Activated CD8-positive, alpha-beta memory T cell treated with anti-CD3 and anti-CD28 coated beads, Interleukin-2, amount 50 U/mL, for 1 hour (primary cell): ENCODE results near the gene NHLH1.
"Not testable (repeated sequence)": the region's sequence is repeated elsewhere in the genome, so short reads cannot be mapped to it uniquely, and the experiment has no call there.

Experiments used
- DNase-seq: peaks from one replicate; pipeline ENCODE4 v3.0.0-alpha.2; 2020; ENCODE audit errors: extremely low read depth

NHLH1 gene

DNA sequence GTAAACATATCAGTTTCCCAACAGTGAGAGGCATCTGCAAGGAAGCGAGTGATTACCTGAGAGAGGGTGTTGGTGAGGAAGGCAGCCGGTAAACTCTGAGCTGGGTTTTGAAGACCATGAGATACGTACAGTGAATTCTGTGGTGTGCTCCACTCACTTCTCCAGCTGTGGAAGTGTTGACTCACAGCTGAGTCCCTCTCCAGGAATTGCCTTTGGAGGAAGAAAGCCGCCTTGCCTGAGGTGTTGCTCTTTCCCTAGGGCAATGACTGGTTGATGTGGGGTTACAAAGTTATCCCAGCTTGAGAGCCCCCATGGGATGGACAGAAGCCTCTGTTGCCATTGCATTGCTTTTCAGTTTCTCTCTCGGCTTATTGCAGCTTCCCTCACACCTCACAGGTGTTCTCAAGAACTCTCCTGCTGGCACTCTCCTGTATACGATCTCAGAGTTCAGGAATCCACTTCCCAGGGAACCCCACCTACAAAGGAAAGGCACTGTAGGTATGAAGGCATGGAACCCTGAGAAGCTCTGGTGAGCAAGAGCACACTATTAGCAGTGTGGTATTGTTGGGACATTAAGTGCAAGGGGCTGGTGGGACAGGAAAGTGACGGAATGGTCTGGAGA lies 10.8 kb downstream of the NHLH1 start:
- no peak for DNase-seq

DNA sequence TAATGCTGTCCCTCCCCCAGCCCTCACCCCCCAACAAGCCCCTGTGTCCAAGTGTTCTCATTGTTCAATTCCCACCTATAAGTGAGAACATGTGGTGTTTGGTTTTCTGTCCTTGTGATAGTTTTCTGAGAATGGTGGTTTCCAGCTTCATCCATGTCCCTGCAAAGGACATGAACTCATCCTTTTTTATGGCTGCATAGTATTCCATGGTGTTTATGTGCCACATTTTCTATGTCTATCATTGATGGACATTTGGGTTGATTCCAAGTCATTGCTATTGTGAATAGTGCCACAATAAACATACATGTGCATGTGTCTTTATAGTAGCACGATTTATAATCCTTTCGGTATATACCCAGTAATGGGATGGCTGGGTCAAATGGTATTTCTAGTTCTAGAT lies 17.9 kb downstream of the NHLH1 start:
- DNase-seq, result not testable (repeated sequence)

DNA sequence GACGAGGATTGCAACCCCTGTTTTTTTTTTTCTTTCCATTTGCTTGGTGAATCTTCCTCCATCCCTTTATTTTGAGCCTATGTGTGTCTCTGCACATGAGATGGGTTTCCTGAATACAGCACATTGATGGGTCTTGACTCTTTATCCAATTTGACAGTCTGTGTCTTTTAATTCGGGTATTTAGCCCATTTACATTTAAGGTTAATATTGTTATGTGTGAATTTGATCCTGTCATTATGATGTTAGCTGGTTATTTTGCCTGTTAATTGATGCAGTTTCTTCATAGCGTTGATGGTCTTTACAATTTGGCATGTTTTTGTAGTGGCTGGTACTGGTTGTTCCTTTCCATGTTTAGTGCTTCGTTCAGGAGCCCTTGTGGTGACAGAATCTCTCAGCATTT lies 21.5 kb downstream of the NHLH1 start:
- not testable (repeated sequence) for DNase-seq

GRCh38 chr1:160394673-160395072 lies 27.8 kb downstream of the NHLH1 start:
- no peak for DNase-seq

DNA sequence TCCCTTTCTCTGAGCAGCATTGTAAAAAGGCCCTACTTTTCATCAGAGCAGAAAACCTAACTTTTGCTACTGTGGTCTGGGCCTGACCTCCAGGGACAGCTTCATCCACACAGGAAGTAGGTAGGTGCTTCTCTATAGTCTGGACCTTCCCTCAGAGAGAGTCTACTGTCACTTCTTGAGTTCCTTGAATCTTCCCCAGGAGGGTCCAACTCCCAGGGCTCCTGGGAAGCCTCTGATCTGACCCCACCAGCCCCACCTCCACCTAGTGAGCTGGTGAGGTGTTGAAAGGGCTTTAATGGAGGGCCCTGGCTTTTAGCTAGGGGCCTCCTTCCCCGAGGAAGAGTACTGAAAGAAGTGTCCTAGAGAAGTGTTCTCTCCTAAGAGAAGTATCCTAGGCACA lies 30.8 kb downstream of the NHLH1 start:
- DNase-seq, result no peak

- DNase-seq, result no peak
Measured at GRCh38 chr1:160398823-160399222, 32.0 kb downstream of the NHLH1 start.

- no peak for DNase-seq
Measured at GRCh38 chr1:160399544-160400222, 32.8 kb downstream of the NHLH1 start.

GRCh38 chr1:160400223-160400645 lies 33.4 kb downstream of the NHLH1 start, which contains the start of gene VANGL2:
Gene VANGL2, plus strand, starts transcription at chr1:160400564. Its CDS starts 15,274 bp downstream, at chr1:160415838.
- no peak for DNase-seq

DNA sequence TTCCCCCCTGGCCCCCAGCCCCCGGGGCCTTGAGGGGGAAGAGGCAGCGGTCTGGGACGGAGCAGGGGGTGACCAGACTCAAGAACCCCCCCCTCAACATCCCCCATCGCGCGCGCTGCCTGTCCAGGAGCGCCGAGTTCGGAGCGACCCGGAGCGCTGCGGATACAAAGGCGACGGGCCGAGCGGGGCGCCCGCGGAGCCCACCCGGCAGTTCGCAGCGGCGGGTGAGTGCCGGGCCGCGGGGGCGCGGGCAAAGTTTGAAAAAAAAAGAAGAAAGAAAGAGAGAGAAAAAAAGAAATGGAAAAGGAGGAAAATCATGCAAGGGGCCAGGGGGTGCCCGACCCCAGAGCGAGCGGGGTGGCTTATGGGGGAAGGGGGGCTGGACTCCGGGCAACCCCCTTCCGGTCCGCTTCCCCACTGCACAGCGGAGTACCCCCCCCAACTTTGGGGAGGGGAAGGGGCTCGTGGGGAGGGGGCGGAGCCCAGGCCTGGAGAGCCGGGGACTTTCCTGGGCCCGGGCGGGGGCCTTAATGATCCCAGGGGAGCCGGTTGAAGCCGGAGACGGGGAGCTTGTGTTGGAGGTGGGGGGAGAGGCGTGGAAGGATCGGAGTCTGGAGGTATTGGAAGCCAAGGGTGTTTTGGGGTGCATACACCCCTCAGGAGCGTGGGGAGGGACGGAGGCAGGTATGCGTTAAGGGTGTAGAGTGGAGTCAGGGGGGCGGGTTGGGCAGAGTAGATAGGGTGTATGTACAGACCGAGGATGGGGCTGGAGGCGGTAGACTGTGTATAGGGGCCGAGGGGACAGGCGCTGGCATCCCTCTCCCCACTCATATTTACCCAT lies 34.0 kb downstream of the NHLH1 start:
- DNase-seq, result no peak

DNA sequence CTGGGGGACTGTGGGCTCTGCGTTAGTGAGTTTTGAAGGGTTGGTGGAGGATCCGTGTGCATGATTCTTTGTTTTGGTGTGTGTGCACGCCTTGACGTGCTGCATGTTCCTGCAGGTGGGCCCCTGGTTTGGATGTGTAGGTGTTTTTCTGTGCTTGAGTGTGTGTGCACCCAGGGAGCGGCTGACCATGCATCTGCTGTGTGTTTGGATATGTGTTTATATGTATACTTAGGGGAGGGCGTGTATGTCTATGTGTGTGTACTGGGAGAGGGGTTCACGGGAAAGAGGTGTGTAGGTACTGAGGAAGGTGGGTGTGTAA lies 34.6 kb downstream of the NHLH1 start:
- DNase-seq, result no peak

- no peak for DNase-seq
Measured at GRCh38 chr1:160402001-160402795, 35.3 kb downstream of the NHLH1 start.

GRCh38 chr1:160403244-160403643 lies 36.4 kb downstream of the NHLH1 start:
- no peak for DNase-seq

DNA sequence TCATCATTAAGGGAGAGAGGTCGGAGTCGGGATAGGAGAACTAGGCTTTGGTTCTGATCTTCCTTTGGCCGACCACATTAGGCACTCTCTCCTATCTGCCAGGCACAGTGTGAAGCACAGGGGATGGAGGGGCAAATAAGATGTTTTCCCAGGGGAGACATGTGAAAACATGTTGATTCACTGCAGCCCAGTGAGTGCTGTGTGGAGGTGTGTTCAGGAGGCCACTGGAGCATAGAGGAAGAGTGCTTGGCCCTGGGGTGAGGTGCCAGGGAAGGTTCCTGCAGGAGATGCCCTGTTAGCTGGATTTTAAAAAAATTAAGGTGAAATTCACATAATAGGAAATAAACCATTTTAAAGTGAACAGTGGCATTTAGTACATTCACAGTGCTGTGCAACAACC lies 37.2 kb downstream of the NHLH1 start:
- DNase-seq, result no peak

DNA sequence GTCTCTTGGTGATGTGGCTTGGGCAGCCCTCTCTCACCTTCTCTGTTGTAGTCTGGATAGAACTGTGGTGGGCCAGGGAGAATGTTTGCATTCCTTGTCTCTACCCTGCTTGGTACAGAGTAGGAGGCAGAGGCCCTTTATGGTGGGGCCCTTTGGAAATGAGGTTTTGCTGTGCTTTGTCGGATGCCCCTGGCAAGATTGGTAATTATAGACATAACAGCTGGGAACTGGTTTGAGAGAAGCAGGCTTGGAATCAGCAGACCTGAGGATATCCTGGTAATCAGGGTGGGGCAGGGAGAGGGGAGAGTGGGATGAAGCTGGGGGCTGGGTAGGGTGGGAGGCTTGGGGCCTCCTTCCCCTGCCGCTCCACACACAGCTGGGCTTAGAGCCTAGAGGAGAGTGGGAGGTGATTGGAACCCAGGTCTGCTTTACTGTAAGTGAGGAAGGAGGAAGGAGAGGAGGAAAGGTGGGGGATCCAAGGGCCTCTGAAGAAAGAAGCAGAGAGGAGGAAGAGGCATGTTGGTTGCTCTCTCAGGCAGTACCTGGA lies 38.5 kb downstream of the NHLH1 start:
- no peak for DNase-seq

DNA sequence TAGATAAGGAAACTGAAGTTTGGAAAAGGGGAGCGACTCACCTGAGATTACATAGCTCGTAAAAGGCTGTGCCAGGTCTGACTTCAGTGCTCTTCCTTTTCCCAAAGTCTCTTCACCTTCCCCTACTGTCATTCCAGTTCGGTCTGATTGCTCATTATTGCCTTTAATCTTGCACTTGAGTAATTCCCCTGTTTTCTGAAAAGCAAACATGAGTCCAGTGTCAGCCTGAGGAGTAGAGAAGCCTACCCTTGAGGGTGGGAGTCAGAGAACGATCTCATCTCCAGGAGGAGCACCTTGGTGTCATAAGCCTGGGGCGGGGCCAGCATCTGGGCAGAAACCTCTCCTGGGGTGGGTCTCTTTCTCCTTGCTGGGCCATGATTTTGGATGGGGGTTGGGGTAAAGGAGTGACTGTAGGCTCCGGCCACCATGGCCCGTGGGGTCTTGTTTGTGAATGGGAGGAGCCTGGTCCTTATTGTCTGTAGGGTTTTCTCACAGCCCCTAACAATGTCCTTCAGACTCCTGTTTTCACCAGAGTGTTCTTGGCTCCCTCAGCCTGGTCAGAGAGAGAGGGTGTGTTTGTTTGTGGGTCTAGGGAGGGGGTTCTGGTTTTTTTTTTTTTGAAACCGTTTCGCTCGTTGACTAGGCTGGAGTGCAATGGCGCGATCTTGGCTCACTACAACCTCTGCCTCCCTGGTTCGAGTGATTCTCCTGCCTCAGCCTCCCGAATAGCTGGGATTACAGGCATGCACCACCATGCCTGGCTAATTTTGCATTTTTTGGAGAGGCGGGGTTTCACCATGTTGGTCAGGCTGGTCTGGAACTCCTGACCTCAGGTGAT lies 39.5 kb downstream of the NHLH1 start:
- DNase-seq, result no peak

DNA sequence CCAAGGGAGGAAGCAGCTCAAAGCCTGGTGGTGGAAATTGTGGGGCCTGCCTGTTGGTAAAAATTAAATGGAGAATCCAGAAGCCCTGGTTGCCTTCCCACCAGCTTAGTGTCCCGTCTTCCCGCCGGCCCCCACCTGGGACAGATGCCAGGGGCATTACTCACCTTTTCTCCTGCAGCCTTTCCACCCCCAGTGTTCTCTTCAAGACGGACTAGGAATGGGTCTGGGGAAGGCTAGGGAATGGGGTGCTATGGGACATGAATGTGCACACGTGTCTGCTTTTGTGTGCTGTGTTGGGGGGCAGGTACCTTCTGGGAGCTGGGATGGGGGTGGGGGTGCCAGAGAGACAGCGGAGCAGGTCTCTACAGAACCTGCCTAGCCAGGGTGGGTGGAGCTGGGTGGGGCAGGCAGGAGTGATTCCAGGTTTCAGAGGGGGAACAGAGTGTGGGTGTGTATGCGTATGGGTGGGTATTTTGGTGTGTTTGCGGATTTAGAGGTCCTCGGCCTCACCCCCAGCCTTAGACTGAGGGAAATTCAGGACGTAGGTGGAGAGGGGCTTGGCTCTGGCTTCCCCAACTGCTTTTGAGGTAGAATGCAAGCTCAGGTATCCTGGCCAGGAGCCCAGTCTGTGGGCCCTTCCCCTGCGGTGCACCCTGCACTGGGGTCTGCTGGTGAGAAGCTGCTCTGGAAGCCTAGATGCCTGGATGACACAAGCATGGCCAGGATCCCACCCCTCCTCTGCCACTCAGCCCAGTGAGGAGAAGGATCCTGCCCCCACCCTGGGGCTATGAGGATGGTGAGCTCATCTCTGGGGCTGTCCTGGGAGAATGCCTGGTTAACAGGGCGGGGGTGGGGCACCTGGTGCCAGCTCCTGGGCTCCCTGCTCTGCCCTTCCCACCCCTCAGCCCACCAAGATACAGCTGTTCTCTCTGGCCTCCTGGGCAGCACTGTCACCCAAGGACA lies 41.2 kb downstream of the NHLH1 start:
- DNase-seq, result no peak

DNA sequence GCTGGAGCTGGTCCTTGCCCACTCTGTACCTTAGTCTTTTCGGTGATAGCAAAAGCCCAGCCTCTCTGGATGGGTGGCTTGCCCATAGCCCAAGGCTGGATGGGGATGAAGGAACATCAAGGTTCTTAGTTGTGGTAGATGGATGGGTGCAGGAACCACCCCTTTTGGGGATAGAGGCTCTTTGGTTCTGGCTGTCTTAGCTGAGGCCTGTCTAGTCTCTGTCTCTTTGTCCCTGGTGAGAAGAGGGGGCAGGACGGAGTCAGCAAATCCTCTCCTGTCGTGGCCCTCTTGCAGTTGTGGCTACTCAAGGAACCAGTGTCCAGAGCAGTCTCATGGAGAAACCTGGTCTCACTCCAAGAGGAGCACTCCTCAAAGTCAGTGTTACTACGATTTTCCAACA lies 42.0 kb downstream of the NHLH1 start:
- DNase-seq, result no peak

GRCh38 chr1:160409486-160409885 lies 42.6 kb downstream of the NHLH1 start:
- no peak for DNase-seq

- no peak for DNase-seq
Measured at GRCh38 chr1:160410406-160411005, 43.6 kb downstream of the NHLH1 start.
